ENCODE results near the gene PIEZO2.

DNA sequence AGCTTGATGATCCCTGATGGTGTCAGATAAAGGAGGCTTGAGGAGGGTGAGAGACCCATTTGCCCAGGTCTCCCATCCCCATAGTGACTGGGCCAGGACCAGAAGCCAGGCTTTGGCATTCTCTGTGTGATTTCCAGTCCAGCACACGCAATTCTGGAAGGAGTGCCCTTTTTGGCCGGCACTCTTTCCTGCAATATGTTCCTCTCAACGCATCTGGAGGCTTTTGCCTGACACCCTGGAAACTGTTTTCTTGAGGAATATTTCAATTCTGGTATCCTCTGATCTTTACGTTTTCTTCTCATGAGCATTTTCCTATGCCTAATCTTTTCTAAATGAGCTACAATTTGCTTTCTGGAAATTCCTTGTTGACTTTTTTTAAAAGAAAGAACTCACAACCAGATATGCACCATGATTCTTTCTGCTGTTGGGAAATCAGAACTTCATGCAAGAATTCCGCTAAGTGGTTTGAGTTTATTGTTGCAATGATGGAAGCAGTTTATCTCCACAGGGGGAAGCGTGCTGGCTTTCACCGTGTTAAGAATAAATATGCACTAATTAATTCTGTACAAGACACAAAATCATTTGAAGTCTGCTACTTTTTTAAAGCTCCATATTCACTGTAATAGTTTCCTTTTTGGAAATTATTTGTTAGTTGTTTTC, 479.8 kb downstream of the PIEZO2 start:
- TF ChIP-seq, protein P1, sequence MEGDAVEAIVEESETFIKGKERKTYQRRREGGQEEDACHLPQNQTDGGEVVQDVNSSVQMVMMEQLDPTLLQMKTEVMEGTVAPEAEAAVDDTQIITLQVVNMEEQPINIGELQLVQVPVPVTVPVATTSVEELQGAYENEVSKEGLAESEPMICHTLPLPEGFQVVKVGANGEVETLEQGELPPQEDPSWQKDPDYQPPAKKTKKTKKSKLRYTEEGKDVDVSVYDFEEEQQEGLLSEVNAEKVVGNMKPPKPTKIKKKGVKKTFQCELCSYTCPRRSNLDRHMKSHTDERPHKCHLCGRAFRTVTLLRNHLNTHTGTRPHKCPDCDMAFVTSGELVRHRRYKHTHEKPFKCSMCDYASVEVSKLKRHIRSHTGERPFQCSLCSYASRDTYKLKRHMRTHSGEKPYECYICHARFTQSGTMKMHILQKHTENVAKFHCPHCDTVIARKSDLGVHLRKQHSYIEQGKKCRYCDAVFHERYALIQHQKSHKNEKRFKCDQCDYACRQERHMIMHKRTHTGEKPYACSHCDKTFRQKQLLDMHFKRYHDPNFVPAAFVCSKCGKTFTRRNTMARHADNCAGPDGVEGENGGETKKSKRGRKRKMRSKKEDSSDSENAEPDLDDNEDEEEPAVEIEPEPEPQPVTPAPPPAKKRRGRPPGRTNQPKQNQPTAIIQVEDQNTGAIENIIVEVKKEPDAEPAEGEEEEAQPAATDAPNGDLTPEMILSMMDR (IDR thresholded peaks at IDR 0.05) = no peak
- no peak for TF ChIP-seq POLR2AphosphoS5 (IDR thresholded peaks at IDR 0.05; ENCODE audit: low read depth, low read length)
- TF ChIP-seq TCF7L2 (IDR thresholded peaks at IDR 0.05; ENCODE audit: low read depth, low read length) = no peak
- TF ChIP-seq, protein P2, sequence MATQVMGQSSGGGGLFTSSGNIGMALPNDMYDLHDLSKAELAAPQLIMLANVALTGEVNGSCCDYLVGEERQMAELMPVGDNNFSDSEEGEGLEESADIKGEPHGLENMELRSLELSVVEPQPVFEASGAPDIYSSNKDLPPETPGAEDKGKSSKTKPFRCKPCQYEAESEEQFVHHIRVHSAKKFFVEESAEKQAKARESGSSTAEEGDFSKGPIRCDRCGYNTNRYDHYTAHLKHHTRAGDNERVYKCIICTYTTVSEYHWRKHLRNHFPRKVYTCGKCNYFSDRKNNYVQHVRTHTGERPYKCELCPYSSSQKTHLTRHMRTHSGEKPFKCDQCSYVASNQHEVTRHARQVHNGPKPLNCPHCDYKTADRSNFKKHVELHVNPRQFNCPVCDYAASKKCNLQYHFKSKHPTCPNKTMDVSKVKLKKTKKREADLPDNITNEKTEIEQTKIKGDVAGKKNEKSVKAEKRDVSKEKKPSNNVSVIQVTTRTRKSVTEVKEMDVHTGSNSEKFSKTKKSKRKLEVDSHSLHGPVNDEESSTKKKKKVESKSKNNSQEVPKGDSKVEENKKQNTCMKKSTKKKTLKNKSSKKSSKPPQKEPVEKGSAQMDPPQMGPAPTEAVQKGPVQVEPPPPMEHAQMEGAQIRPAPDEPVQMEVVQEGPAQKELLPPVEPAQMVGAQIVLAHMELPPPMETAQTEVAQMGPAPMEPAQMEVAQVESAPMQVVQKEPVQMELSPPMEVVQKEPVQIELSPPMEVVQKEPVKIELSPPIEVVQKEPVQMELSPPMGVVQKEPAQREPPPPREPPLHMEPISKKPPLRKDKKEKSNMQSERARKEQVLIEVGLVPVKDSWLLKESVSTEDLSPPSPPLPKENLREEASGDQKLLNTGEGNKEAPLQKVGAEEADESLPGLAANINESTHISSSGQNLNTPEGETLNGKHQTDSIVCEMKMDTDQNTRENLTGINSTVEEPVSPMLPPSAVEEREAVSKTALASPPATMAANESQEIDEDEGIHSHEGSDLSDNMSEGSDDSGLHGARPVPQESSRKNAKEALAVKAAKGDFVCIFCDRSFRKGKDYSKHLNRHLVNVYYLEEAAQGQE (IDR thresholded peaks at IDR 0.05; ENCODE audit: insufficient read depth in 1 of 2, low read depth in 2 of 2, low read length in 1 of 2) = no peak

Data from Panc1 (cell line).